HG03025 (cell line): ENCODE data around the gene SLC2A13.
A peak's percentile ranks its signal among the peaks of the same experiment; 100 is the strongest.
"Not testable (repeated sequence)": the region's sequence is repeated elsewhere in the genome, so short reads cannot be mapped to it uniquely, and the experiment has no call there.

ENCODE experiments used
- ATAC-seq: cut with Tn5 transposase; IDR thresholded peaks from one replicate; pipeline ENCODE4 v1.9.1; 2021; ENCODE audit warnings: mild to moderate bottlenecking, moderate library complexity; ENCODE audit not compliant: unreplicated experiment, low FRiP score

Gene SLC2A13

GRCh38 chr12:39830171-39830570 lies 275.7 kb downstream of the SLC2A13 start:
- ATAC-seq: no peak

- no peak for ATAC-seq
Observed at GRCh38 chr12:39824505-39825212, 281.2 kb downstream of the SLC2A13 start.

- ATAC-seq: no peak
Observed at GRCh38 chr12:39816671-39817185, 289.2 kb downstream of the SLC2A13 start.

GRCh38 chr12:39815746-39816145 lies 290.1 kb downstream of the SLC2A13 start:
- ATAC-seq: no peak

- ATAC-seq: no peak
Observed at GRCh38 chr12:39814626-39815025, 291.3 kb downstream of the SLC2A13 start.

GRCh38 chr12:39813776-39814175 lies 292.1 kb downstream of the SLC2A13 start:
- no peak for ATAC-seq

- ATAC-seq: not testable (repeated sequence)
Observed at GRCh38 chr12:39812456-39812855, 293.4 kb downstream of the SLC2A13 start.

GRCh38 chr12:39807043-39807442 lies 298.8 kb downstream of the SLC2A13 start:
- peak; percentile 57 for ATAC-seq

GRCh38 chr12:39805651-39806050 lies 300.2 kb downstream of the SLC2A13 start:
- ATAC-seq: no peak

- ATAC-seq: no peak
Observed at GRCh38 chr12:39804898-39805297, 301.0 kb downstream of the SLC2A13 start.

- ATAC-seq: no peak
Observed at GRCh38 chr12:39804479-39804878, 301.4 kb downstream of the SLC2A13 start.

GRCh38 chr12:39803151-39803550 lies 302.7 kb downstream of the SLC2A13 start:
- ATAC-seq: no peak

- ATAC-seq: no peak
Observed at GRCh38 chr12:39798977-39799376, 306.9 kb downstream of the SLC2A13 start.

GRCh38 chr12:39798429-39798828 lies 307.5 kb downstream of the SLC2A13 start:
- no peak for ATAC-seq

GRCh38 chr12:39795481-39795880 lies 310.4 kb downstream of the SLC2A13 start:
- no peak for ATAC-seq

GRCh38 chr12:39792938-39793337 lies 312.9 kb downstream of the SLC2A13 start:
- ATAC-seq: no peak

GRCh38 chr12:39788239-39788638 lies 317.6 kb downstream of the SLC2A13 start:
- no peak for ATAC-seq

- ATAC-seq: not testable (repeated sequence)
Observed at GRCh38 chr12:39785814-39786213, 320.1 kb downstream of the SLC2A13 start.

GRCh38 chr12:39782026-39782545 lies 323.8 kb downstream of the SLC2A13 start:
- no peak for ATAC-seq

GRCh38 chr12:39780913-39781446 lies 324.9 kb downstream of the SLC2A13 start:
- no peak for ATAC-seq

- no peak for ATAC-seq
Observed at GRCh38 chr12:39780411-39780912, 325.4 kb downstream of the SLC2A13 start.
